IPS-18a (cell line): ENCODE measurements around the gene MAP3K13.
"Not testable (repeated sequence)": the region's sequence is repeated elsewhere in the genome, so short reads cannot be mapped to it uniquely, and the experiment has no call there.

Experiments
- H3K27ac ChIP-seq: one replicate; pipeline ENCODE4 v1.5.1; 2013; ENCODE audit warnings: low read length
- H3K27me3 ChIP-seq: one replicate; pipeline ENCODE4 v1.6.1; 2013; ENCODE audit warnings: mild to moderate bottlenecking, low read length; ENCODE audit not compliant: control insufficient read depth, insufficient read depth
- H3K36me3 ChIP-seq: one replicate; pipeline ENCODE4 v1.6.1; 2013; ENCODE audit warnings: low read depth, low read length; ENCODE audit not compliant: control insufficient read depth
- H3K4me1 ChIP-seq: one replicate; pipeline ENCODE4 v1.6.1; 2013; ENCODE audit warnings: low read depth, low read length; ENCODE audit not compliant: control insufficient read depth
- H3K4me3 ChIP-seq: one replicate; pipeline ENCODE4 v1.5.1; 2013; ENCODE audit warnings: low read length
- H3K9ac ChIP-seq: one replicate; pipeline ENCODE4 v1.6.1; 2013; ENCODE audit warnings: mild to moderate bottlenecking, low read length, moderate library complexity
- H3K9me3 ChIP-seq: one replicate; pipeline ENCODE4 v1.6.1; 2013; ENCODE audit warnings: low read depth, low read length; ENCODE audit not compliant: control insufficient read depth

MAP3K13 gene

DNA sequence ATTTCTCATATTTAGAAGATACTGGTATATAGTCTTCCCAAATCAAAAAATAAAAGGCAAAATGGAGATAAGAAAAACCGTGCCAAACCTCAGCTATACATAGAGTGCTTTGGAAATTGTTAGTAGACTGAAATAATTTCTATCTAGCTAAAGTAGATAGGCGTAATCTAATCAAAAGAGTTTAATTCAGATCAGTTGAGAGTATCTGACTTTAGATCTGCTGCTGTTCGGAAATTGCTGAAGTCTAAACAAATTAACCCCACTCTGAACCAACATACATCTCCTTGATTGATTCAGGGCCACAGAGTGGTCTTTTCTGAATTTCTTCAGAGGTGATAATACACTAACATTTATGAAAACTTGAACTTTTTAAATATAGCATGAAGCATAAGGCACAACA lies 40.1 kb downstream of the MAP3K13 start:
- Histone ChIP-seq H3K4me3 (no peak overlapping the region), H3K4me1 (no peaks in the 10 kb centered on the region), H3K36me3 (no peaks in the 10 kb centered on the region), H3K9ac (no peak overlapping the region), H3K9me3 (no peaks in the 10 kb centered on the region), H3K27ac (no peak overlapping the region), H3K27me3 (no peaks in the 10 kb centered on the region)

DNA sequence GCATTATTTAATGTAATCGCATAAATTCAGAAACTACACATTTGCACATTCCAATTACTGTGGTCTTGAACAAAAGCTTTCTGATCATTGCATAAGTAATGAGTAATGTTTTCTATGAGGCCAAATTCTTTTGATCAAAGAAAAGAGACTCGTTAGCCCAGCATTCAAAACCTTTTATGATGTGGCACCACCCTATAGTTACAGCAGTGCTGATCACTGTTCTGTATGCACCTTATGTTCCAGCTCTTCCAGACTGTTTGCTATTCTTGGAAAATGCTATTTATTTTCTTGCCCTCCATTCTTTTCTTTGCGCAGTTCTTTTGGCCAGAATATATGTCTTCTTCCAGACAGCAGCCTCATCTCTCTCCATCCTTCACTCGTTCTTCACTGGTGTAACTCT lies 42.3 kb downstream of the MAP3K13 start:
- no peaks in the 10 kb centered on the region for H3K27me3 ChIP-seq
- no peak overlapping the region for H3K4me3 ChIP-seq
- H3K27ac ChIP-seq = no peak overlapping the region
- no peaks in the 10 kb centered on the region for H3K4me1 ChIP-seq
- H3K9ac ChIP-seq = no peak overlapping the region
- H3K9me3 ChIP-seq = no peaks in the 10 kb centered on the region
- H3K36me3 ChIP-seq = no peaks in the 10 kb centered on the region

DNA sequence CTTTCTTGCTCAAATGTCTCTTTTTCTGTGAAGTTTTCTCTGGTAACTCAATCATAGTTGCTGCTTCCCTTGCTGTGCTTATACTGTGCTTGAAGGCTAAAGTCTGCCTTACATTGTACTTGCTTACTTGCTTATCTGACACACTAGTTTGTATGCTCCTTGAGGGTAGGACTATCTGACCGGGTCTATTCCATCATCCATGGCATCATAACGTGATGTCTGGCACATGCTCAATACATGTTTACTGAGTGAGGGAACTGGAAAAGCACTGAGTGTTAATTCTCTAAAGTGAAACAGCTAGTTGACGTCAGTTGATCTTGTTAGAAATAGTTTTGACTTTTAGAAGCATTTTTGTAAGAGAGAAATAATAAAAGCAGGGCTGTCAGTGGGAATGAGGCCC lies 42.7 kb downstream of the MAP3K13 start:
- Histone ChIP-seq H3K4me3 (no peak overlapping the region), H3K9me3 (no peaks in the 10 kb centered on the region), H3K27ac (no peak overlapping the region), H3K9ac (no peak overlapping the region), H3K4me1 (no peaks in the 10 kb centered on the region), H3K36me3 (no peaks in the 10 kb centered on the region), H3K27me3 (no peaks in the 10 kb centered on the region)

DNA sequence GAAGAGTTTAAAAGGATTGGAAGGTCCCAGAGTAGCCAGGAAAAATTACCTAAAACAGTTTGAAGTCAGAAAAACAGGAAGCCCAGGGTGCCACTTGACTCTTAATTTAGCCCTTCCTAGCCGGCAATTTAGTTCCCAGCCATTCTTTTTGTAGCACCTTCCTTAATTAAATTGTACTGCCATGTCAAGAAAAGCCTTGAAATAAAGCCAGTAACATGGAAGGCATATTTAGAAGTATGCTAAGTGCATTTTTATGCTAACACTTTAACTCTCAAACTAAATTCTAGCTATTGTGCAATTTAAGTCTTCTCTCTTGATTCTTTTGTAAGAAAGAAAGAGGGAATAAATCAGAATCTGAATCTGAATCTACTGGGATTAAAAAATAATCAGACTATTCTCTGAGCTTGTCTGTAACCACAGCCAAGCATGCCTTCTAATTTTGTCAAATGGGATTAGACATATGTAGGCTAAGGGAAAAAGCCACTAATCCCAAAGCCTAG lies 43.2 kb downstream of the MAP3K13 start:
- Histone ChIP-seq H3K36me3 (no peaks in the 10 kb centered on the region), H3K9me3 (no peaks in the 10 kb centered on the region), H3K4me1 (no peaks in the 10 kb centered on the region), H3K4me3 (no peak overlapping the region), H3K27me3 (no peaks in the 10 kb centered on the region), H3K27ac (no peak overlapping the region), H3K9ac (no peak overlapping the region)

DNA sequence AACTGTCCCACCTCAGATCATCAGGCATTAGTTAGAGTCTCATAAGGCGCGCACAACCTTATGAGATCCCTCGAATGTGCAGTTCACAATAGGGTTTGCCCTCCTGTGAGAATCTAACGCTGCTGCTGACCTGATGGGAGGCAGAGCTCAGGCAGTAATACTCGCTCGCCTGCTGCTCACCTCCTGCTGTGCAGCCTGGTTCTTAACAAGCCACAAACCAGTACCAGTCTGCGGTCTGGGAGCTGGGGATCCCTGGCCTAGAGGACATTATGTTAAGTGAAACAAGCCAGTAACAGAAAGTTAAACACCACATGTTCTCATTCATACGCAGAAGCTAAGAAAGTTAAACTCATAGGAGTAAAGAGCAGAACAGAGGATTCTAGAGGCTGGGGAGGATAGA lies 47.0 kb downstream of the MAP3K13 start:
- Histone ChIP-seq H3K9me3 (no peaks in the 10 kb centered on the region), H3K27me3 (no peaks in the 10 kb centered on the region), H3K4me1 (no peaks in the 10 kb centered on the region), H3K27ac (no peak overlapping the region), H3K9ac (no peak overlapping the region), H3K4me3 (no peak overlapping the region), H3K36me3 (no peaks in the 10 kb centered on the region)

DNA sequence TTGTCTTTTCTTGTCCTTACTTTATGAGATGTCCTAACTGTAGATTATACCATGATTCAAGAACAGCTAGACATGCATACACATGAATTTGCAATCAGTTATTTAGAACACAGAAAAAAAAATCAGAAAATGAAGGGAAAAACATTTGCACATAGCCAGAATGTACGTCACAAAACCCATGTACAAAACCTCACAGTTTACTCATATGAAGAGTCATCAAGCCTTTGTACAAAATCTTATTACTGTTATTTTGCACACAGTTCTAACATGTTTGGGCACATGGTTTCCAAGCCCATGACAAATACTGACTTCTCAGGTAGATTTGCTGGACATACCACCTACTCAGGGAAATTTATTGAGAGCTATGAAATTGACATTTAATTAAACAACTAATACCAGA lies 48.2 kb downstream of the MAP3K13 start:
- H3K36me3 ChIP-seq = no peaks in the 10 kb centered on the region
- H3K4me3 ChIP-seq = no peak overlapping the region
- H3K4me1 ChIP-seq = no peaks in the 10 kb centered on the region
- no peaks in the 10 kb centered on the region for H3K9me3 ChIP-seq
- no peaks in the 10 kb centered on the region for H3K27me3 ChIP-seq
- no peak overlapping the region for H3K9ac ChIP-seq
- H3K27ac ChIP-seq = no peak overlapping the region

DNA sequence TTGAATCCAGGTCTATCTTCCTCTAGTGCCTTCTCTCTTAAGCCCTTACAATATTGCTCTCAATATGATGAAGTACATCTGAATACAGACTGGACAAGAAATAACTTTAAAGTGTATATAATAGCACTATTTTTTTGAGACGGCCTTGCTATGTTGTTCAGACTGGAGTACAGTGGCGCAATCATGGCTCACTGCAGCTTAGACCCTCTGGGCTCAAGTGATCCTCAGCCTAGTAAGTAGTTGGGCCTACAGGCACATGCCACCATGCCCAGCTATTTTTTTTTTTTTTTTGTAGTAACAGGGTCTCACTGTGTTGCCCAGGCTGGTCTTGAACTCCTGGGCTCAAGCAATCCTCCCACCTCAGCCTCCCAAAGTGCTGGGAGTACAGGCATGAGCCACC lies 53.6 kb downstream of the MAP3K13 start:
- Histone ChIP-seq H3K9me3 (no peaks in the 10 kb centered on the region), H3K4me3 (no peak overlapping the region), H3K36me3 (no peaks in the 10 kb centered on the region), H3K9ac (no peak overlapping the region), H3K27me3 (no peaks in the 10 kb centered on the region), H3K27ac (no peak overlapping the region), H3K4me1 (no peaks in the 10 kb centered on the region)

DNA sequence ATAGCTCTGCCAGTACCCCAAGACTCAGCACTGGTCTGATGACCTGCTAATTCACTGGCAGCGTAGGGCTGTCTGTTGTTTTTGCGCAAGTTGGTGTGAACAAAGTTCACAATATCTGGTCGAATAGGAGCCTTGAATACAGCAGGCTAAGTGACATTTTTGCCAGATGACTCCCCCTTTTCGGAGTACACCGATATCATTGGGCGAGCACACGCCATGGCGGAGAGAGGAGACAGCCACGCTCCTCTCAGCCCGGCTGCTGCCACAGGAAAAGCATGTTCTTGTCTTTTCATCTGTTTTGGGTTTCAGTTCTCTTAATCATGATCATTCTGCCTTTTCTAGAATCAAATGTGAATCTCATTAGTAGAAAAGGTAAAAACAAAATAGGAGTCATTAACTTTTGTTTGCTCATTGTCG lies 55.6 kb downstream of the MAP3K13 start:
- not testable (repeated sequence) for H3K9ac ChIP-seq, H3K36me3 ChIP-seq, H3K27ac ChIP-seq, H3K9me3 ChIP-seq, H3K27me3 ChIP-seq, H3K4me3 ChIP-seq, H3K4me1 ChIP-seq

DNA sequence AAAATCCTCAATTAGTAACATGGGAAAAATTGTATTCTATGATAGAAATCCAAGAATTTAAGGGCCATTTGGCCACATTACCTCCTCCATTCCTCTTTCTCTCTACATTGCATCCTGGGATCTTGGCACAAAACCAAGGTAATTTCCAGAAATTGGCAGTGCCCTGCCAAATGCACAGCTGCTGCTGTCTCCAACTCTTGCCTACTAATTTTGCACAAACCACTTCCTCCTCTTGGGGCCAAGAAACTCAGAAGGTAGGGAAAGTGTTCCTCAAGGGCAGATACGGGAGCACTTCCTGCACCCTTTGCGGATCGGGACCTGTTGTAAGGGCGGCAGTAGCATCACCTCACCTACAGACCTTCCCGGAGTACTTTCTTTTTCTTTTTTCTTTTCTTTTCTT lies 57.8 kb downstream of the MAP3K13 start:
- Histone ChIP-seq H3K9me3 (no peaks in the 10 kb centered on the region), H3K9ac (no peak overlapping the region), H3K4me1 (no peaks in the 10 kb centered on the region), H3K36me3 (no peaks in the 10 kb centered on the region), H3K27ac (no peak overlapping the region), H3K27me3 (no peaks in the 10 kb centered on the region), H3K4me3 (no peak overlapping the region)

DNA sequence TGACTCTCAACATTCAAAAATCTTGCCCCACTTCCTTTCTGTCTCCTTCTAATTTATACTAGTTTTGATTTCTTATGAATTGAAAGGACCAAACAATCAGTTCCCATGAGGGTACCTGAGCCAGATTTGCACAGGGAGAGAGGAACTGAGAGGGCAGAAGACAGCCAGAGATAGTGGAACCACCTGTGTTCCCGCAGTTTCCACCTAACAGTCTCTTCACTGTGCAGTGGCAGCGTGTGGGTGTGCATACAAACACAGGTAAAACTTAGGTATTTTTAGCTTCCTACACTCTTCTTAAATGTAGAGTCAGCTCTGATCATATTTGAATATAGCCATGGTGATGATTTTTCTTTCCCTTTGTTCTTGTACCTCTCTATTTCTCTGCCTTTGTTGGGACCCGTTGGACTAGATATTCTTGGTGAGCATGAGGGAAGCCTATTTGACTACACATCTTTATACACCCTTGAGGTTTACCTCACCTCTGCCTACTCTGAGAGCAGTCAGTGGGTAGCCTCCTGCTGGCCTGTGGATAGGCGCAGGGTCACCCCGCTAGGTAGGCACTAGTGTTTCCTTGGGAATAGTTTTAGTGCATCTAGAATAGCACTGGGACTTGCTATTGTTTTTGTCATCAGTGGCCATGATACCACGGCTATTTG lies 58.8 kb downstream of the MAP3K13 start:
- Histone ChIP-seq H3K4me1 (no peaks in the 10 kb centered on the region), H3K9ac (no peak overlapping the region)

DNA sequence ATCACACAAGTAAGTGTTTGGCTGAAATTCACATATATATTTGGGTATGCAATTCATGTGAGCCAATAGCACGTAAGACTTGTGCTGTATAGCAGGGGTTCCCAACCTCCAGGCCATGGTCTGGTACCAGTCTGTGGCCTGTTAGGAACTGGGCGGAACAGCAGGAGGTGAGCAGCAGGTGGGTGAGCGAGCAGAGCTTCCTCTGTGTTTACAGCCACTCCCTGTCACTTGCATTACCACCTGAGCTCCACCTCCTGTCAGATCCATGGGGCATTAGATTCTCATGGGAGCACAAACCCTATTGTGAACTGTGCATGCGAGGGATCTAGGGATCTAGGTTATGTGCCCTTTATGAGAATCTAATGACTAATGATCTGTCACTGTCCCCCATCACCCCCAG lies 59.7 kb downstream of the MAP3K13 start:
- Histone ChIP-seq H3K4me1 (no peaks in the 10 kb centered on the region), H3K4me3 (no peak overlapping the region), H3K9me3 (no peaks in the 10 kb centered on the region), H3K9ac (no peak overlapping the region), H3K27me3 (no peaks in the 10 kb centered on the region), H3K36me3 (no peaks in the 10 kb centered on the region), H3K27ac (no peak overlapping the region)

More for the DNA sequence above, 58.8 kb downstream of the MAP3K13 start:
- no peak overlapping the region for H3K4me3 ChIP-seq
- no peaks in the 10 kb centered on the region for H3K27me3 ChIP-seq
- H3K27ac ChIP-seq = no peak overlapping the region
- no peaks in the 10 kb centered on the region for H3K9me3 ChIP-seq
- no peaks in the 10 kb centered on the region for H3K36me3 ChIP-seq

DNA sequence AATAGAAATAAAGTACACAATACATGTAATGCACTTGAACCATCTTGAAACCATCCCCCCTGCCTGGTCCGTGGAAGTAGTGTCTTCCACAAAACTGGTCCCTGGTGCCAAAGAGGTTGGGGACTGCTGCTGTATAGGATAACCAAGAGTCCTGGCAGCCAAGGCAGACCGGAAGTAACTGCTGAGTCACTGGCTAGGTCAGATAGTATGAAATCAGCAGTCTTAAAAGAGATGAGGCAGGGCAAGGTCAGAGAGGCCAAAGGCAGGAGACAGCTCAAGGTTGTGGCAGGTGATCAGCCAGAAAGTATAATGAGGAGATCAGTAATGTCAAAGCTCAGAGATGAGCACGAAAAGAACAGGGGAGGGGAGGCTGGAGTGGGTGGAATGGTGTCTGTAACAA lies 60.2 kb downstream of the MAP3K13 start:
- no peak overlapping the region for H3K4me3 ChIP-seq
- H3K27me3 ChIP-seq = no peaks in the 10 kb centered on the region

More for the DNA sequence above, 60.2 kb downstream of the MAP3K13 start:
- Histone ChIP-seq H3K9me3 (no peaks in the 10 kb centered on the region), H3K4me1 (no peaks in the 10 kb centered on the region), H3K9ac (no peak overlapping the region), H3K27ac (no peak overlapping the region), H3K36me3 (no peaks in the 10 kb centered on the region)
